Measurements from ENCODE around the gene NOL3. TPM values are rescaled to one million over a fixed set of nuclear protein-coding genes. Genes with fewer than 3 reads are reported as not detected.

NOL3 gene
- total RNA-seq, 1 donor from 2014 or later, result 55.6 TPM

DNA sequence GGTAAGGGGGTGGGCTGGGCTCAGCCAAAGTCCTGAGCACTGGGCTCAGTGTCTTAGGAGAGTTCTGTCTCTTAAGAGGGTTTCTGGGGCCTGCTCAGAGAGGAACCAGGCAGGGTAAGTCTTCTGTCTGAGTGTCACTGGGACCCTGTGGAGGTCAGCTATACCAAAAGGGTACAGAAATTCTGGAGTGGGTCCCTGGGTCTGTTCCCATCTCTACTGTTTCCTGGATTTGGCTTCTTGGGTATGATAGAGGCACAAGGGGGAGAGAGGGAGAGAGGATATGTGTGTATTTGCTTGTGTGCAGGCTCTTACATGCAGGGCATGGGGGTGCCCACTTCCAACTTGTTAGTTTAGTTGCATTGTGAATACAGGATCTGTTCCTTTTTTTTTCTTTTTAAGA is 23.2 kb downstream of the NOL3 start:
- DNase-seq (no peak), ATAC-seq (no peak)
- intact Hi-C loops (cut with DNase I), result no loop called here
- H3K27me3 ChIP-seq (ENCODE audit: low read depth), result no peaks in the 10 kb centered on the region
- H3K4me1 ChIP-seq, result peaks cover 40% of the 10 kb centered on the region
- TF ChIP-seq CTCF (IDR thresholded peaks at IDR 0.05), result no peak
- H3K9me3 ChIP-seq, result no peaks in the 10 kb centered on the region
- H3K4me3 ChIP-seq, result peak overlapping the region; percentile 100
- H3K36me3 ChIP-seq, result peaks cover 54% of the 10 kb centered on the region
- peak overlapping the region; percentile 18 for H3K27ac ChIP-seq

- no peak for DNase-seq
- H3K36me3 ChIP-seq, result peaks cover 55% of the 10 kb centered on the region
These were observed 23.9 kb downstream of the NOL3 start for GRCh38 chr16:67194260-67194659.

DNA sequence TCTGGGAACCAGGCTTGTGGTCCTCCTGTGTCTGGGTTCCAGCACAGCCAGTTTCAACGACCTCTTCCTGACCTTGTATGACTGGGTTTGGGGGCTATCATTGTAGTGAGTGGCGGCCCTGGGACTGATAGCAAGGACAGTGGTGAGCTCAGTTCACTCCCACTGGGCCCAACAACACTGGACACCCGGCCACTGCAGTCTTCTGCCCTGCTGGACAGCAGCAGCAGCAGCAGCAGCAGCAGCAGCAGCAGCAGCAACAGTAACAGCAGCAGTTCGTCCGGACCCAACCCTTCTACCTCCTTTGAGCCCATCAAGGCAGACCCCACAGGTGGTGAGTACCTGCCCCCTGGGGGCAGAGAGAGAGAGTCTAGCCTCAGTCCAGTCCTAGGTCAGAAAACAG is 25.3 kb downstream of the NOL3 start:
- no peak for TF ChIP-seq CTCF (IDR thresholded peaks at IDR 0.05)
- Histone ChIP-seq H3K9me3 (no peaks in the 10 kb centered on the region), H3K27ac (no peak overlapping the region), H3K4me3 (no peak overlapping the region), H3K27me3 (ENCODE audit: low read depth) (no peaks in the 10 kb centered on the region), H3K4me1 (peaks cover 45% of the 10 kb centered on the region), H3K36me3 (peaks cover 60% of the 10 kb centered on the region)
- DNase-seq, result no peak
- intact Hi-C loops (cut with DNase I), result no loop called here
- no peak for ATAC-seq

More at GRCh38 chr16:67194260-67194659, 23.9 kb downstream of the NOL3 start:
- no peaks in the 10 kb centered on the region for H3K27me3 ChIP-seq (ENCODE audit: low read depth)
- intact Hi-C loops (cut with DNase I), result no loop called here
- H3K4me1 ChIP-seq, result peaks cover 47% of the 10 kb centered on the region
- H3K4me3 ChIP-seq, result no peak overlapping the region
- ATAC-seq, result no peak
- no peak overlapping the region for H3K27ac ChIP-seq
- no peaks in the 10 kb centered on the region for H3K9me3 ChIP-seq
- no peak for TF ChIP-seq CTCF (IDR thresholded peaks at IDR 0.05)

DNA sequence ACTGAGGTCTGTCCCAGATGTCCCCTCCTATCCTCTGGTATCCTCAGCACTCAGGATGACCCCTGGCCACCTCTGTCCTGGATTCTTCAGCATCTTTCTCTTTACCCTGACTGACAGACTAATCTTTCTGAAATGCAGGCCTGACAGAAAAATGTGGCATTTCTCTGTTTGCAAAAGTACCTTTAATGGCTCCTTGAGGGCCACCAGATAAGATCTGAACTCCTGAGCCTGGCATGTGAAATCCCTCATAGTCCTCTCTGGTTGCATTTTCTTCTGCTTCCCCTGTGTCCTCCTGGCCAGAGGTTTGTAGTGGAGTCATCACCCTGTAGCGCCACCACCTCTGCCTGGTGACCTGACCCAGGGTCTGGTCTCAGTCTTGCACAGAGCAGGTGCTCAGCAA is 26.5 kb downstream of the NOL3 start:
- Histone ChIP-seq H3K4me1 (peaks cover 33% of the 10 kb centered on the region), H3K4me3 (no peak overlapping the region), H3K27me3 (ENCODE audit: low read depth) (no peaks in the 10 kb centered on the region), H3K36me3 (peaks cover 69% of the 10 kb centered on the region), H3K9me3 (no peaks in the 10 kb centered on the region), H3K27ac (no peak overlapping the region)
- TF ChIP-seq CTCF (IDR thresholded peaks at IDR 0.05), result no peak
- ATAC-seq, result no peak
- intact Hi-C loops (cut with DNase I), result no loop called here
- DNase-seq, result no peak

DNA sequence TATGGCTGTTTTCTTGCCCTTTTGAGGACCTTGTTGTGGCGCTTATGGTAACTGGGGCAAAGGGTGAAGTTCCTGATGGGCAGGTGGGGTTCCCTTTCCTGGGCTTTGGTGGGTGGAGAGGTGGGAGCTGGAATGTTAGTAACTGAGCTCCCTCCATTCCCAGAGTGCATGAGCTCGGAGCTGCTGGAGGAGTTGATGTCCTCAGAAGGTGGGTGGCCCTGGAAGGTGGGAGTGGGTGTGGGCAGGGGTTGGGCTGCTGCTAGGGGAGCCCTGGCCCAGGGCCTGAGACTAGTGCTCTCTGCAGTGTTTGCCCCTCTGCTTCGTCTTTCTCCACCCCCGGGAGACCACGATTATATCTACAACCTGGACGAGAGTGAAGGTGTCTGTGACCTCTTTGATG is 27.4 kb downstream of the NOL3 start:
- Histone ChIP-seq H3K27me3 (ENCODE audit: low read depth) (no peaks in the 10 kb centered on the region), H3K27ac (peak overlapping the region; percentile 28), H3K9me3 (no peaks in the 10 kb centered on the region), H3K36me3 (peaks cover 77% of the 10 kb centered on the region), H3K4me1 (peaks cover 30% of the 10 kb centered on the region), H3K4me3 (no peak overlapping the region)
- TF ChIP-seq CTCF (IDR thresholded peaks at IDR 0.05), result no peak
- intact Hi-C loops (cut with DNase I), result no loop called here
- ATAC-seq, result no peak
- no peak for DNase-seq

DNA sequence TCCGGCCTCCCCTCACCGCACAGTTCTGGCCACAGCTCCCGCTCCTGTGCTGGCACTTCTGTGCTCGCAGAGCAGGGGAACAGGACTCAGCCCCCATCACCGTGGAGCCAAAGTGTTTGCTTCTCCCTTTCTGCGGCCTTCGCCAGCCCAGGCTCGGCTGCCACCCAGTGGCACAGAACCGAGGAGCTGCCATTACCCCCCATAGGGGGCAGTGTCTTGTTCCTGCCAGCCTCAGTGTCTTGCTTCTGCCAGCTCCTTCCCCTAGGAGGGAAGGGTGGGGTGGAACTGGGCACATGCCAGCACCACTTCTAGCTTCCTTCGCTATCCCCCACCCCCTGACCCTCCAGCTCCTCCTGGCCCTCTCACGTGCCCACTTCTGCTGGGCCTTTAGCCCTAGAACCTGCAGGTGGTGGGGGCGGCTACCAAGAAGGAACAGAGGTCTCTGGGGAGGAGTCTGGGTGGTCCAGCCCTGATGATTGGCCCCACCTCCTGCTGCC is 27.9 kb downstream of the NOL3 start:
- peak; percentile 54 to 69 for ATAC-seq
- peak; percentile 70 for DNase-seq
- peak; percentile 63 for TF ChIP-seq CTCF (IDR thresholded peaks at IDR 0.05)
- Histone ChIP-seq H3K9me3 (no peaks in the 10 kb centered on the region), H3K27me3 (ENCODE audit: low read depth) (no peaks in the 10 kb centered on the region), H3K27ac (peak overlapping the region; percentile 71), H3K4me1 (peaks cover 24% of the 10 kb centered on the region), H3K4me3 (no peak overlapping the region), H3K36me3 (peaks cover 81% of the 10 kb centered on the region)
- intact Hi-C loops (cut with DNase I), result no loop called here

Data from lower lobe of right lung (tissue), 2 donors.